NCI-H146 treated with DMSO at 0.1 percent for 48 hours (cell line): ENCODE results near the gene RETSAT.
"Not testable (repeated sequence)": the region's sequence is repeated elsewhere in the genome, so short reads cannot be mapped to it uniquely, and the experiment has no call there.

Experiments used
- DNase-seq: peaks from one replicate; lab custom pipeline; 2025; ENCODE audit not compliant: unreplicated experiment; lab: John Stamatoyannopoulos, UW

RETSAT gene

DNA sequence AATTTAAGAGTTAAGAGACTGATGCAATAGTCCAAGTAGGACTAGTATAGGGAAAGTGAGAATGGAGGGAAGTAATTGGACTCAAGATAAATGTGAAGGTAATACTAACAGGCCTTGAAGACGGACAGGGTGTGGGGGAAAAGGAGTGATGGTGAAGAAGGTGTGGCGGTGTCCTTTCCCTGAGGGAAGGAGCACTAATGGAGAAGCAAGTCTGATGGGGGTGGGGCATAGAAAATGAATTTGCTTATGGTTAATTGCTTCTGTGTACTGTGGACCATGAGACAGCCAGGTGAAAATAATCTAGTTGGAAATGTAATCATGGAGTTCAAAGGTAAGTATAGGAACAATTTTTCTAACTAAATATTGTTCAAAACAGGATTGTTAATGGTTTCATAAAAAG lies 19.4 kb downstream of the RETSAT start:
- DNase-seq: no peak

GRCh38 chr2:85333877-85334276 lies 20.5 kb downstream of the RETSAT start:
- DNase-seq: not testable (repeated sequence)

GRCh38 chr2:85330839-85331636 lies 23.3 kb downstream of the RETSAT start:
- DNase-seq: no peak

- not testable (repeated sequence) for DNase-seq
Measured at GRCh38 chr2:85329701-85330100, 24.6 kb downstream of the RETSAT start.

DNA sequence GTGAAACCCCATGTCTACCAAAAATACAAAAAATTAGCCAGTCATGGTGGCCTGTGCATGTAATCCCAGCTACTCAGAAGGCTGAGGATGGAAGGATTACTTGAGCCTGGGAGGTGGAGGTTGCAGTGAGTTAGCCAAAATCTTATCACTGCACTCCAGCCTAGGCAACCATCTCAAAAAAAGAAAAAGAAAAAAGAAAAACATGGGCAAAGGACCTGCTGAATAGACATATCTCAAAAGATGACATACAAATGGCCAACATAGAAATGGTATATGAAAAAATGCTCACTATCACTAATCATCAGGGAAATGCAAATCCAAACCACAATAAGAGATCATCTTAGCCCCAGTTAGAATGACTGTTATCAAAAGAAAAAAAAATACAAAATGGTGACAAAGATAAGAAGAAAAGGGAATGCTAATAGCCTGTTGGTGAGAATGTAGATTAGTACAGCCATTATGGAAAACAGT lies 25.1 kb downstream of the RETSAT start:
- no peak for DNase-seq

- DNase-seq: peak; percentile 79
Measured at GRCh38 chr2:85327822-85328617, 26.3 kb downstream of the RETSAT start, which contains the start of gene TGOLN2. TSS of gene TGOLN2 (minus strand) at chr2:85327989. CDS start at chr2:85327962, 27 bp downstream.

GRCh38 chr2:85327160-85327821 lies 27.0 kb downstream of the RETSAT start:
- DNase-seq: no peak

DNA sequence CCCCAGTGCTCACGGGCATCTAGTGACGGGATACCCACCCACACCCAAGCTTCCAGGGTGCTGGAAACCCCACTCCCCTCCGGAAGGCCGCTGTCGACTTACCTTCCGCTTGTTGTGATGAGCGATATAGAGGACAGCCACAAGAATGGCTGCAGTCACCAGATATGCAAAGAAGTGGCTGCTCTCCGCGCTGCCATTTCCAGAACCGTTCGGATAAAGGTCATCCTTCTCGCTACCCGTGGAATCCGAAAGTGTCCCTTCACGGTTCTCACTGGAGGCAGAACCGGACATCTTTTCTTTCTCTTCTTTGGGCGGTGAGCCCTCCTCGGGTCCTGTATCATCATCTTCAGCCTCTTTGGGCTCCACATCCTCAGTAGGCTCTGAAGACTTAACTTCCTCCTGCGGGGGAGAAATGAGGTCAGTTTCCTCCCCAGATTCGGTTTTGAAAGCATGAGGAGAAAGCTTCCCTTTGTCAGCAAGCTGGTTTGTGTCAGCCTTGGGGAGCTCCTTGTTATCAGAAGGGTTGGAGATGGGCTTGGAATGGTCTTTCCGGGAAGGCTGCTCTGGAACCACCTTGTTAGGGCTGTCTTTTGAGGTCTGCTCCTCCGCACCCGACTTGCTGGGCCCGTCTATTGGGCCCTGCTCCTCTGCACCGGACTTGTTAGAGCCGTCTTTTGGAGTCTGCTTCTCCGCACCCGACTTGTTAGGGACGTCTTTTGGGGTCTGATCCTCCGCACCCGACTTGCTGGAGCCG lies 27.7 kb downstream of the RETSAT start:
- DNase-seq: no peak

DNA sequence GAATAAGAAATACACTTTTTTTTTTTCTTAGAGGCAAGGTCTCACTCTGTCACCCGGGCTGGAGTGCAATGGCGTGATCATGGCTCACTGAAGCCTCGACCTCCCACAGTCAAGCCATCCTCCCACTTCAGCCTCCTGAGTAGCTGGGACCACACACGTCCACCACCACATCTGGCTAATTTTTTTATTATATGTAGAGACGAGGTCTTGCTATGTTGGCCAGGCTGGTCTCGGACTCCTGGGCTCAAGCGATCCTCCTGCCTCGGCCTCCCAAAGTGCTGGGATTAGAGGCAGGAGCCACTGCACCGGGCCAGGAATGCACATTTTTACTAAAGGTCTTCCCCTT lies 28.9 kb downstream of the RETSAT start:
- no peak for DNase-seq

GRCh38 chr2:85324639-85325465 lies 29.5 kb downstream of the RETSAT start:
- no peak for DNase-seq

GRCh38 chr2:85323988-85324367 lies 30.4 kb downstream of the RETSAT start:
- DNase-seq: not testable (repeated sequence)

GRCh38 chr2:85323351-85323987 lies 30.9 kb downstream of the RETSAT start:
- DNase-seq: no peak

GRCh38 chr2:85319796-85320195 lies 34.5 kb downstream of the RETSAT start:
- no peak for DNase-seq

- no peak for DNase-seq
Measured at GRCh38 chr2:85318222-85319074, 35.9 kb downstream of the RETSAT start.

GRCh38 chr2:85315921-85316320 lies 38.4 kb downstream of the RETSAT start:
- DNase-seq: not testable (repeated sequence)

DNA sequence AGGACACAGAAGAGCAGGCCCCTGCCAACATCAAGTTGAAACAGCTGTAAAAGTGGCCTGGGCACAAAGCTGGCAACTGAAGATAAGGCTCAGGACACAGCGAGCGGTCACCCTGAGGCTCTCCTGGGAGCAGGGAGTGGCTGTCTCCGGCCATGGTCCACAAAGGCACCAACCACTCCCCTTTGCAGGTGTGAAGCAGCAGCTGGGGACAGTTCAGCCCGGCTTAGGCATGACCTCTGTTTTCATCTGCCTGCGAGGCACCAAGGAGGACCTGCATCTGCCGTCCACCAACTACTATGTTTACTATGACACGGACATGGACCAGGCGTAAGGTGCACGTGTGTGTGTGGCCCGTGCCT lies 39.5 kb downstream of the RETSAT start:
- DNase-seq: no peak

- no peak for DNase-seq
Measured at GRCh38 chr2:85312404-85312803, 41.9 kb downstream of the RETSAT start.

DNA sequence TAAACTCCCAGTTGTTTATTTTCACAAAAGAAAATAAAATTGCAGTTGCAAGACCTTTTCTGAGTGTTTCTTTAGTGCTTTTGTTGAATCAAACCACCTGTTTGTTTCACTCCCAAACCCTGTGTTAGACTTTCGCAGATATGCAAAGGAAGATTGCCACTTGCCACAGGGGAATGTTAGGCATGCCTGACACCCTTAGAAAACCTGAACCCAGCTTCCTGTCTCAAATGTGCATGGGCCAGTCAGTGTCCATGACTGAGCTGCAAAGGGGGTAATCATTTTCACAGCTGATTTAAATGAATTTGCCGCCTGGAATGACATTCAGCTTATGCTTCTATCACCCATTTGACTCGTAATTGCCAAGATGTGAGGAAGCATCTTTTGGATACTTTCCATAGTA lies 44.0 kb downstream of the RETSAT start:
- DNase-seq: no peak
